SK-N-SH (cell line): ENCODE data around the gene GLT6D1. TPM values are rescaled to one million over a fixed set of nuclear protein-coding genes. Genes with fewer than 3 reads are reported as not detected.

ENCODE experiments used
- CTCF ChIA-PET: fragments of 300-600, 350-600 bp; formaldehyde crosslinking; extraction: SDS; loops from one replicate; lab custom pipeline; 2021; lab: Yijun Ruan, JAX
- POLR2A ChIA-PET: fragments of 350-600 bp; sonication (Branson Sonifier 250); formaldehyde crosslinking; extraction: SDS; loops from one replicate; lab custom pipeline; 2020; ENCODE audit warnings: antibody characterized with exemption, inconsistent platforms; lab: Yijun Ruan, JAX
- DNase-seq: peaks from one replicate; pipeline ENCODE4 v3.0.0; 2012
- H2AFZ ChIP-seq: fragments of 200-600 bp; sonication (generic); 2 replicates; pipeline ENCODE4 v1.8.1; 2016; ENCODE audit warnings: antibody characterized with exemption, mild to moderate bottlenecking, low read depth
- H3F3A ChIP-seq: fragments of 200-600 bp; sonication (generic); replicated peaks from 2 replicates; pipeline ENCODE3; 2016; ENCODE audit warnings: antibody characterized with exemption, mild to moderate bottlenecking; ENCODE audit not compliant: insufficient read depth
- H3K27ac ChIP-seq, 2 experiments: fragments of 200-500 bp in 1 of 2; fragments of 200-600 bp in 1 of 2; sonication (Bioruptor generic) in 1 of 2; sonication (generic), shearing (Covaris generic) in 1 of 2; 2 replicates each; pipeline versions ENCODE4 v1.5.1 to v1.6.1; 2014 to 2016; ENCODE audit warnings: low read depth in 2 of 2, inconsistent platforms in 1 of 2, low read length in 1 of 2, mild to moderate bottlenecking in 1 of 2, mixed read lengths in 1 of 2
- H3K27me3 ChIP-seq: fragments of 200-600 bp; sonication (generic), shearing (Covaris generic); 2 replicates; pipeline ENCODE4 v1.6.1; 2016; ENCODE audit warnings: mixed run types; ENCODE audit not compliant: insufficient read depth
- H3K36me3 ChIP-seq, 2 experiments: fragments of 200-500 bp in 1 of 2; fragments of 200-600 bp in 1 of 2; sonication (Bioruptor generic) in 1 of 2; sonication (generic) in 1 of 2; replicated peaks in 1 of 2; 2 replicates each; pipeline versions ENCODE3 to v1.5.1; 2014 to 2016; ENCODE audit warnings: low read length in 1 of 2, mild to moderate bottlenecking in 1 of 2; ENCODE audit not compliant: insufficient read depth in 2 of 2, control insufficient read depth in 1 of 2
- H3K4me1 ChIP-seq, 2 experiments: fragments of 200-500 bp in 1 of 2; fragments of 200-600 bp in 1 of 2; sonication (Bioruptor generic) in 1 of 2; sonication (generic), shearing (Covaris generic) in 1 of 2; 2 replicates each; pipeline versions ENCODE4 v1.5.1 to v1.6.1; 2014 to 2016; ENCODE audit warnings: low read depth in 1 of 2, low read length in 1 of 2, mixed run types in 1 of 2; ENCODE audit not compliant: insufficient read depth in 2 of 2, control insufficient read depth in 1 of 2
- H3K4me2 ChIP-seq: fragments of 200-600 bp; sonication (generic), shearing (Covaris generic); 2 replicates; pipeline ENCODE4 v1.6.1; 2017; ENCODE audit warnings: mixed run types
- H3K4me3 ChIP-seq, 2 experiments: fragments of 200-500 bp in 1 of 2; fragments of 200-600 bp in 1 of 2; sonication (Bioruptor generic) in 1 of 2; sonication (generic), shearing (Covaris generic) in 1 of 2; 2 replicates each; pipeline versions ENCODE4 v1.5.1 to v1.8.1; 2014 to 2016; ENCODE audit warnings: low read depth in 2 of 2, inconsistent platforms in 1 of 2, low read length in 1 of 2, mild to moderate bottlenecking in 1 of 2, mixed read lengths in 1 of 2, moderate library complexity in 1 of 2
- H3K79me2 ChIP-seq: fragments of 200-600 bp; sonication (generic); 2 replicates; pipeline ENCODE4 v1.8.1; 2017; ENCODE audit warnings: mild to moderate bottlenecking; ENCODE audit not compliant: insufficient read depth
- H3K9ac ChIP-seq: fragments of 200-600 bp; sonication (generic); 2 replicates; pipeline ENCODE4 v1.6.1; 2017; ENCODE audit warnings: mixed run types
- H3K9me2 ChIP-seq: fragments of 200-600 bp; sonication (generic); 2 replicates; pipeline ENCODE4 v1.6.1; 2017; ENCODE audit warnings: mixed run types
- H3K9me3 ChIP-seq: fragments of 200-600 bp; sonication (generic); 2 replicates; pipeline ENCODE4 v1.6.1; 2017; ENCODE audit warnings: mixed run types, mild to moderate bottlenecking, moderate library complexity
- H4K20me1 ChIP-seq: fragments of 200-600 bp; sonication (generic); 2 replicates; pipeline ENCODE4 v1.6.1; 2017; ENCODE audit warnings: mild to moderate bottlenecking, mixed run types; ENCODE audit not compliant: insufficient read depth
- CHD2 ChIP-seq: fragments of 150-350 bp; IDR thresholded peaks from 2 replicates; pipeline ENCODE4 v1.6.1; 2018; ENCODE audit warnings: low read length; ENCODE audit not compliant: partially characterized antibody
- FOSL2 ChIP-seq: IDR thresholded peaks from 2 replicates; pipeline ENCODE4 v1.4.0; 2012; ENCODE audit warnings: low read depth, mild to moderate bottlenecking, moderate library complexity, borderline replicate concordance
- FOXM1 ChIP-seq: IDR thresholded peaks from 2 replicates; pipeline ENCODE4 v1.4.0; 2012; ENCODE audit warnings: low read depth, mild to moderate bottlenecking
- GABPA ChIP-seq: IDR thresholded peaks from 2 replicates; pipeline ENCODE4 v1.4.0; 2012; ENCODE audit warnings: low read depth, mild to moderate bottlenecking
- GATA2 ChIP-seq: sonication (generic); formaldehyde crosslinking; IDR thresholded peaks from 2 replicates; pipeline ENCODE4 v1.5.0; 2020; ENCODE audit warnings: mild to moderate bottlenecking, missing genetic modification reagents
- JUND ChIP-seq: IDR thresholded peaks from 2 replicates; pipeline ENCODE4 v1.4.0; 2012
- MXI1 ChIP-seq: IDR thresholded peaks from 2 replicates; pipeline ENCODE4 v1.6.1; 2012; ENCODE audit warnings: mild to moderate bottlenecking, low read depth, low read length, improper control_type of control experiment
- NRF1 ChIP-seq: IDR thresholded peaks from 2 replicates; pipeline ENCODE4 v1.6.1; 2012; ENCODE audit warnings: low read depth, mild to moderate bottlenecking, low read length
- POLR2AphosphoS5 ChIP-seq: IDR thresholded peaks from 2 replicates; pipeline ENCODE4 v1.6.1; 2012; ENCODE audit warnings: low read depth, low read length
- RAD21 ChIP-seq: IDR thresholded peaks from 2 replicates; pipeline ENCODE4 v1.6.1; 2012; ENCODE audit warnings: mild to moderate bottlenecking, low read length
- RFX5 ChIP-seq: IDR thresholded peaks from 2 replicates; pipeline ENCODE4 v1.6.1; 2012; ENCODE audit warnings: mild to moderate bottlenecking, improper control_type of control experiment, low read length
- SIN3A ChIP-seq: IDR thresholded peaks from 2 replicates; pipeline ENCODE4 v1.6.1; 2012; ENCODE audit warnings: low read depth, mild to moderate bottlenecking, low read length, moderate library complexity, borderline replicate concordance
- TAF1 ChIP-seq: IDR thresholded peaks from 2 replicates; pipeline ENCODE4 v1.6.1; 2012; ENCODE audit warnings: low read depth, mild to moderate bottlenecking, low read length, moderate library complexity, borderline replicate concordance
- TEAD4 ChIP-seq: IDR thresholded peaks from 2 replicates; pipeline ENCODE4 v1.4.0; 2012; ENCODE audit warnings: mild to moderate bottlenecking, borderline replicate concordance; ENCODE audit not compliant: insufficient read depth
- YY1 ChIP-seq: IDR thresholded peaks from 2 replicates; pipeline ENCODE4 v1.4.0; 2012; ENCODE audit warnings: low read depth, mild to moderate bottlenecking
- WGBS: methylation state at CpG from one replicate; pipeline ENCODE4 v1.1.6; 2017; ENCODE audit warnings: low lambda C conversion rate; 5-methylcytosine and 5-hydroxymethylcytosine counted together
- polyA plus RNA-seq, 3 experiments: library from polyadenylated mRNA; depleted of rRNA; stranded (reverse); fragments of >200 nt; gene quantifications; 2 replicates each; pipeline ENCODE4 v1.2.3, GENCODE V29; 2012
- TF ChIP-seq, protein P1 (sequence below): IDR thresholded peaks from 2 replicates; pipeline ENCODE4 v1.4.0; 2012; ENCODE audit warnings: low read depth, borderline replicate concordance
- TF ChIP-seq, protein P2 (sequence below): IDR thresholded peaks from 2 replicates; pipeline ENCODE4 v1.4.0; 2012; ENCODE audit warnings: low read depth
- TF ChIP-seq, protein P3 (sequence below): fragments of 150-350 bp; IDR thresholded peaks from 2 replicates; pipeline ENCODE4 v1.6.1; 2017; ENCODE audit warnings: antibody characterized with exemption, low read length, low read depth, borderline replicate concordance

The GLT6D1 gene
- polyA plus RNA-seq, 1 of the 3 experiments (the other 2 are of a cell fraction): not detected

DNA sequence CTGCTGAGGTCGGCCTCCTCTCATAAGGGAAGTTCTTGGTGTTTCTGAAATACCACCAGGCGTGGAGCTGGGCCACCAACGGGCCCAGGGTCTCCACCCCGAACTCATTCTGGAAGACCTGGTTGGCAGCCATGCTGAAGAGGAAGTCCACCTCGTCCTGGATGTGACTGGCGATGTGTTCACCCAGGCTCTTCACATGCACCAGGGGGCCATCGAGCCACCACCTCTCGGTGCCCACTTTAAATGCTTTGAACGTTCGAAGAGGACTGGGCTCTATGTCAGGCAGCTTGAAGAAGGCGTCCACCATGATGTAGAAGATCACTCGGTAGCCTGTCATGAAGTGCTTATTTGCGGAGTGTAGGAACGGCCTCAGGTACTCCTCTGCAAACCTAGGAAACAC lies 15.1 kb downstream of the GLT6D1 start:
- Histone ChIP-seq H4K20me1 (no peaks in the 10 kb centered on the region), H2AFZ (no peak overlapping the region), H3K9me3 (peaks cover 4% of the 10 kb centered on the region; the same call in 1 of the 2 replicates), H3K9me2 (0 out of 2 replicates have a peak, but pooled peaks cover 3% of the 10 kb centered on the region), H3K4me2 (no peak overlapping the region), H3K4me1 (no peaks in the 10 kb centered on the region), H3K4me3 (no peak overlapping the region), H3K9ac (no peak overlapping the region), H3K27me3 (no peaks in the 10 kb centered on the region), H3F3A (no peaks in the 10 kb centered on the region), H3K27ac (no peak overlapping the region), H3K79me2 (no peaks in the 10 kb centered on the region), H3K36me3 (no peaks in the 10 kb centered on the region)
- WGBS: 49% methylated on average over 11 of the region's 14 CpGs
- ChIA-PET POLR2A (no interaction called here), CTCF (interaction anchor here (1.2 kb wide), 1 partner anchor 21 kb away, joined by 3 read pairs; no protein-coding TSS in a partner anchor)
- TF ChIP-seq, protein P1, sequence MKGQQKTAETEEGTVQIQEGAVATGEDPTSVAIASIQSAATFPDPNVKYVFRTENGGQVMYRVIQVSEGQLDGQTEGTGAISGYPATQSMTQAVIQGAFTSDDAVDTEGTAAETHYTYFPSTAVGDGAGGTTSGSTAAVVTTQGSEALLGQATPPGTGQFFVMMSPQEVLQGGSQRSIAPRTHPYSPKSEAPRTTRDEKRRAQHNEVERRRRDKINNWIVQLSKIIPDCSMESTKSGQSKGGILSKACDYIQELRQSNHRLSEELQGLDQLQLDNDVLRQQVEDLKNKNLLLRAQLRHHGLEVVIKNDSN: no peak
- TF ChIP-seq, protein P2, sequence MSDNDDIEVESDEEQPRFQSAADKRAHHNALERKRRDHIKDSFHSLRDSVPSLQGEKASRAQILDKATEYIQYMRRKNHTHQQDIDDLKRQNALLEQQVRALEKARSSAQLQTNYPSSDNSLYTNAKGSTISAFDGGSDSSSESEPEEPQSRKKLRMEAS: no peak
- no peak for TF ChIP-seq SIN3A
- TF ChIP-seq MXI1: no peak
- no peak for TF ChIP-seq RAD21
- TF ChIP-seq YY1: no peak
- DNase-seq: no peak

DNA sequence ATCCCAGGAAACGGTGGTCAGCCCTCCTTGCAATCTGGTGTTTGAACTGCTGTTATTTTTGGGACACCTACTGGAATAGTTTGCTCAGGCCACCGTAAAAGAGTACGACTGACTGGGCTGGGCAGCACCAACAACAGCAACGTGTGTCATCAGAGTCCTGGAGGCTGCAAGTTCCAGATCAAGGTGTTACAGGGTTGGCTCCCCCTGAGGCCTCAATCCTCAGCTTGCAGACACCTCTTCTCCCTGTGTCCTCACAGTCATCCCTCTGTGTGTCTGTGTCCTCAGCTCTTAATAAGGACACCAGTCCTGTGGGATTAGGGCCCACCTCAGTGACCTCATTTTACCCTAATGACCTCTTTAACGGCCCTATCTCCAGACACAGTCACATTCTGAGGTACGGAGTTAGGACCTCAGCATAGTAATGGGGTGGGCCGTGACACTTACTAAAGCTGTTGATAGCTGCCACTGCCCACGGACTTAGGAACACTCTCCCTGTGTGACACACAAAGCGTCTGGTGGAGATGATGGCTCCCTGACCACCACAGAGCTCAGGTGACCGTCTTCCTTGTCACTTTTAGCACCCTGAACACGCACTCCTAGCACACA lies 16.8 kb downstream of the GLT6D1 start:
- 24% methylated on average over 7 of the region's 11 CpGs for WGBS
- Histone ChIP-seq H2AFZ (no peak overlapping the region), H4K20me1 (no peaks in the 10 kb centered on the region), H3K4me2 (no peak overlapping the region), H3K4me1 (no peaks in the 10 kb centered on the region), H3K27ac (no peak overlapping the region), H3K9ac (no peak overlapping the region), H3K4me3 (no peak overlapping the region), H3K9me2 (no peaks in the 10 kb centered on the region), H3K27me3 (no peaks in the 10 kb centered on the region), H3F3A (no peaks in the 10 kb centered on the region), H3K9me3 (no peaks in the 10 kb centered on the region), H3K36me3 (no peaks in the 10 kb centered on the region), H3K79me2 (no peaks in the 10 kb centered on the region)
- ChIA-PET CTCF (interaction anchor here (0.7 to 1.2 kb wide), 4 partner anchors 10 to 1326 kb away, joined by 3 to 4 read pairs (median 4); no protein-coding TSS in a partner anchor), POLR2A (no interaction called here)
- TF ChIP-seq TEAD4 (no peak), FOXM1 (no peak), POLR2AphosphoS5 (no peak), GABPA (no peak), SIN3A (no peak), TAF1 (no peak), NRF1 (no peak), FOSL2 (no peak), MXI1 (no peak), GATA2 (CRISPR knock-in tag) (no peak), CHD2 (no peak), RAD21 (no peak), RFX5 (no peak), JUND (no peak)
- TF ChIP-seq, protein P3, sequence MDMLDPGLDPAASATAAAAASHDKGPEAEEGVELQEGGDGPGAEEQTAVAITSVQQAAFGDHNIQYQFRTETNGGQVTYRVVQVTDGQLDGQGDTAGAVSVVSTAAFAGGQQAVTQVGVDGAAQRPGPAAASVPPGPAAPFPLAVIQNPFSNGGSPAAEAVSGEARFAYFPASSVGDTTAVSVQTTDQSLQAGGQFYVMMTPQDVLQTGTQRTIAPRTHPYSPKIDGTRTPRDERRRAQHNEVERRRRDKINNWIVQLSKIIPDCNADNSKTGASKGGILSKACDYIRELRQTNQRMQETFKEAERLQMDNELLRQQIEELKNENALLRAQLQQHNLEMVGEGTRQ: no peak
- DNase-seq: no peak
